T-helper 1 cell (primary cell): ENCODE data around the gene RNF121.

ENCODE experiments used
- DNase-seq, 5 donors: peaks; one replicate each; pipeline ENCODE4 v3.0.0-alpha.2; 2012 to 2020

RNF121 gene

DNA sequence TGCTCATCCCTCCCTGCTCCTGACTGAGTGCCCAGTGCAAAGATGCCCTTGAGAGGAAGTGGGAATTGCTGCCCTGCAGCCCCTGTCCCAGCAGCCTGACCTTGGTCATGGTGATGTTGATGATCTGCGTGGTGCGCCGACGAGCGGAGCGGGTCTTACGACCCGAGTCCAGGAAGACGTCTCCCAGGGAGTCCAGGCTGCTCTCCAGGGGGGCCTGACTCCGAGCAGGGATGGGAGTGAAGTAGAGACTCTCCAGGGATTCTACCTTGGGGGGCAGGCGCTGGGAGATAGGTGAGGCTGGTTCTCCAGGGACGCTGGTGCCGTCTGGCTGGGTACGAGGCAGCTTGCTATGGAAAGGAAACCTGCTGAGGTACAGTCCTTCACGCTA lies 78.2 kb downstream of the RNF121 start:
- DNase-seq, result no peak

DNA sequence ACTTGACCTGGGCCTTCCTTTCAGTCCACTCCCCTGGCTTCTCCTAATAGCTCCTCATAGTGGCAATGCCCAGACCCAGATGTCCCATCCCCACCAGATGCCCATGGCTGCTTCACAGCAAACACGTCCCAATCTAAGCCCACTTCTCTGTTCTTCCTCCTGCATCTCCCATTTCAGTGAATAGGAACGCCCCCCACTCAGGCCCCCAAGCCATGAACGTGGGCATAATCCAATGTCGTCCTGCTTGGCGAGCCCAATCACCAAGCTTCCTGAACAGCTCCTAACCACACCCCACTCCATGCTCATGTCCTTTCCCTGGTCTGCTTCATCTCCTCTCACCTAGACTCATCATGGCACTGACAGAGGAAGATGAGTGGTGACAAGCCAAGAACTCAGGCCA lies 78.7 kb downstream of the RNF121 start:
- DNase-seq, result no peak

DNA sequence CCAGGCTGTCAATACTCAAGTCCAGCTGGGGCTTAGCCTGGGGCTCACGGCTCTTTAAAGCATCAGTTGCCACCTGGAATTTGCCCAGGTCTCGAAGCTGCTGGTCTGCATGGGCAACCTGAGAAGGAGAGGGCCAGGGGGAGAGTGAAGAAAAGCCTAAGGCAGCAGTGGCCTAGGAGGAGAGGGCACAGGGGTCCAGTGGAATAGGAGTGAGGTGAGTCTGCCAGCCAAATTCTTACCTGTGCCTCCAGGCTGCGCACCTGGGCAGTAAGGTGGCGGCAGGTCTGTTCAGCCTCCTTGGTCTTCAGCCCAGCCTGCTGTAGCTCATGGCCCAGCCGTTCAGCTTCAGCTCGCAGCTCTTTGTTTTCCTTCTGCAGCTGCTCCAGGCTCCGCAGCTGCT lies 79.9 kb downstream of the RNF121 start:
- DNase-seq, result no peak

DNA sequence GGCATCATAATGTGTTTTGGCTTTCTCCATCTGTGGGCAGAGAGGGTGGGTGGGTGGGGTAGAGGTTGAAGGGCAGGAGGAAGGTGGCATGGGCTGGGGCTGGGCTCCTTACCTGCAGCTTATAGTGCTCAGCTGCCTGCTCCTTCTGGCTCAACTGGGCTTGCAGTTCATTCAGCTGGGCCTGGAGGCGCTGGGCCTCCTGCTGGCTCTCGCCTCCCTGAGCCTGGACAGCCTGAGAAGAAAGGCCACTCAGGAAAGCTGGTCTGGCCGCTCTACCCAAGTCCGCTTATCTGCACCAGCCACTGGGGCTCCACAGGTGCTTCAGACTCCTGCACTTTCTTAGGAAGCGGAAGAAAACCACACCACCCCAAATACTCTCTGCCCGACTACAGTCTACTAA lies 80.3 kb downstream of the RNF121 start:
- no peak for DNase-seq

DNA sequence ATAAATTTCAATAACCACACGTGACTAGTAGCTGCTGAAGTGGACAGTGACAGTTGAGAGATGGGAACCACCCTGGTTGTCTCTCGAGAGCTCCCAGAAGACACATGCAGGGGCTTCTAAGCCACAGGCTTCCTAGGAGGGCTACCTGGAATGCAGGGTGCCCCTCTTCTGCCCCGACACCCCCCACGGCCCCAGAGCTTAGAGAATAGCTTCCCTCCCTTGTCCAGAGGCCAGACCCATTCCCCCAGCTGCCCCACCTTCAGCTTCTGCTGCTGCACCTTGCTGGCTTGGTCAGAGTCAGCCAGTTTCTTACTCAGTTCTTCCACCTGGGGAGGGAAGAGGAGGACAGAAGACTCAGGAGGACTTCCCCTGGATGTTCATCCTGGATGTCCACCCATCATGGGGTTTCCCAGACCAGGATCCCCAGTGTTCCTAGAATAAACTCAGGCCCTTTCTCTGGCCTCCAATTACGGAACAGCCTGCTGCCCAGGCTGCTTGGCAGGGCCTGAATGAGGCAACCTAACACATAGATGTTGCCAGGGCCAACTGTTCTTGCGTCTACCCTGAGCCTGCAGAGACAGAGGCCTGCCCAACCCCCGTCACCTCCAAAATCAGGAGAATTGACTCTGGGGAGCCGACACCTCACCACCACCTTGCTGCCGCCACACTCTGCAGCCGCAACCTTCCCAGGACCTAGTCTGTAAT lies 81.8 kb downstream of the RNF121 start:
- DNase-seq, result no peak

DNA sequence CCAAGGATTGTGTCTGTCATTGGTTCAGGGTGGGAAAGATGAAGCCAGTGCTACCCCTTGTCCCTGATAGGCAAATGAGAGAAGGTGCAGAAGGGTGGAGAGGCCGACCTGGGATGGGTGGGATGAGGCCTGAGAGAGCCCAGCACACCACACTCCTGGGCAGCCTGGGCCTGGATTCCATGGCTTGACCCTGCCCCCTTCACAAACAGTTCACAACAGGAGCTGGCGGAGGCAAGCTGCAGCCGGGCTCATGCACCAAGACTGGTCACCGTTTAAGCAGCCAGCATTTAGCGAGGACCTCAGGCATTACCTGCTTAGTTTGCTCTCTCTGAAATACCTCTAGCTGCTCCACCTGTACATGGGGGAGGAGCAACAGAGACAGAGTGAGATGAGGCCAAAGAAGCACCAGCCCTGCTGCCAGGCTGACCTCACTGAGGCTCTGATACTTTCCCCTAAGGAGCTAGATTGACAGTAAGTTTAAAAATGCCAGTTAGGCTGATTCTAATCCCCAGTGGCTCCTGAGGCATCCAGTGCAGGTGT lies 83.3 kb downstream of the RNF121 start:
- no peak for DNase-seq

DNA sequence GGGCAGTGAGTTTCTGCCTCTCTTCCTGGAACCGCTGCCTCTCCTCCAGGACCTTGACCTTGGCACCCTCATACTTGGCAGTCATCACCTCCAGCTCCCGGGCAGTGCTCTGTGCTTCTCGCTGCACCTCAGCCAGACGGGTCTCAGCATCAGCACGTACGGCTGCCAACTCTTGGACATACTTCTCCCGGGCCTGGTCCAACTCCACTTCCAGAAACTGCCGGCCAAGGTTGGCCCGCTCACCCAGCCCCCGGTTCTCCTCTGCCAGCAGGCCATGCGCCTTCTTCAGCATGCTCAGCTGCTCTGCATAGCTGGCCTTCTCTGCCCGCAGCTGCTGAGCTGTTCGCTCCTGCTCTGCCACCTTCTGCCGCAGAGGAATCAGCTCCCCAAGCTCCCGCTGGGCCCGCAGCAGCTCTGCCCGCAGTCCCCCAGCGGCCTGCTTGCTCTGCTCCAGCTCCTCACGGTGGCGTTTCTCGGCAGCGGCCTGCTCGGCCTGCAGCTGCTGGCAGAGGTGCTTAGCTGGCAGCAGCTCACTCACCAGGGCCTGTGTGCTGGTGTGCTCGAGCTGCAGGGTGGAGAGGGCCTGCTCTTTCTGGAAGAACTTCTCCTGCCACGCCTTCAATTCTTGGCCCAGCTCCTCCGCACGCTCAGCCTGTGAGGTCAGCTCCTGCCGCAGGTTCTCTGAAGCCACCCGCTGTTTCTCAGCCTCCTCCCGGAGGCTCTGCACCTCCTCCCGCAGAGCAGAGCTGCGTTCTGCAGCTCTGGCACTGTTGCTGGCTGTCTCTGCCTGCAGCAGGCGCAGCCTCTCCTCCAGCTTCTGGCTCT lies 84.3 kb downstream of the RNF121 start:
- no peak for DNase-seq

DNA sequence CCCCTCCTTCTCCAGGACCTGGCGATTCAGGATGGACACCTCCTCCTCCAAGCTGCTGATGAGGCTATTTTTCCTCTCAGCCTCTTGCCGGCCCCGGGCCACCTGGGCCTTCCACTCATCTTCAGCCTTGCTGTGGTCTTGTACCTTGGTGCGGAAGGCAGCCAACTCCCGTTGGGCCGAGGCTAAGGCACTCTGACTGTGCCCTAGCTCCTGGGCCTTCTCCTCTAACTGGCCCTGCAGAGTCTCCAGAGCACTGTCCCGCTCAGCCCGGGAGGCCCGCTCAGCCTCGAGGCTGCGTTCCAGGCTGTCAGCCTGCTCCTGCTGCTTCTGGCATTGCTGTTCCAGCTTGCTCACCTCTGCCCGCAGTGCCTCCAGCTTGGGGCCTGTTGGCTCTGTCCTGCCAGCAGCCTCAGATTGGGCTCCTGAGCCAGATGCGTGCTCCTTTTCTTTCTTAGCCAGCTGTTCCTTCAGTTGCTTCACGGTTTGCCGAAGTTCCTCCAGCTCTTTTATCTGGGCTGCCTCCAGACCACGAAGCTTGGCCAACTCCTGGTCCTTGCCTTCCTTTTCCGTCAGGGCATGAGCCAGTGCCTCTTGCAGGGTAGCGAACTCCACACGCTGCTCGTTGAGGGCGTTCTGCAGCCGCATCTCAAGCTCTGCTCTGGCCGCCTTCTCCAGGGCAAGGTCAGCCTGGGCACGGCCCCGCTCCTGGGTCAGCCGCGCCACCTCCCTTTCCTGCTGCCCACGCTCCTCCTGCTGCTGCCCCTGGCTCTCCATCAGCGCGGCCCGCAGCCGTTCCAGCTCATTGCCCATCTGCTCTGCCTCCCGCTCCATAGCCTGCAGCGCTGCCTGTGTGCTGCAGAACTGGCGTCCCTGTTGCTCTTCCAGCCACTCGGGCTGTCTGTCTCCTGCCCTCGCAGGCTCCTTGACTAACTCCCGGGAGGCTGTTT lies 85.2 kb downstream of the RNF121 start:
- no peak for DNase-seq

DNA sequence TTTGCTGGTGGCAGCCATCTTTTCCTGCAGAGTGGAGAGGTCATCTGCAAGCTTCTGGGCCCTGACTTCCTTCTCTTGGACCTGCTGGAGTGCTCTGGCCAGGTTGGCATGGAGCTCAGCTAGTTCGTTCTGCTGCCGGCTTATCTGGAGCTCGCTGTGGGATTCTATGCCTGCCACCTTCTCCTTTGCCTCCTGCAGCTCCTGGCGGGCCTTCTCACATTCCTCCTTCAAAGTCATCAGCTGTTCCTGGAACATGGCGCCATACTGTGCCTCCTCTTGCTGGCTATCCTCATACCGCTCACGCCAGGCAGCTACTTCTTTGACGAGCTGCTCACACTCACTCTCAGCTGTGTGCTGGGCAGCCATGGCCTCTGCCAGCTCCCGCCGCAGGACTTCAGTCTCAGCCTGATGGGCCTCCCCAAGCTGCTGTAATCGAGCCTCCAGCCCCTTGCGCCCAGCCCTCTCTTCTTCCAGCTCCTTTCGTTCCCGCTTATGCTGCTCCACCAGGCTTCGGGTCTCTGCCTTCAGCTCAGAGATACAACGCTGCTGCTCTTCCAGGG lies 86.0 kb downstream of the RNF121 start:
- DNase-seq, result no peak

DNA sequence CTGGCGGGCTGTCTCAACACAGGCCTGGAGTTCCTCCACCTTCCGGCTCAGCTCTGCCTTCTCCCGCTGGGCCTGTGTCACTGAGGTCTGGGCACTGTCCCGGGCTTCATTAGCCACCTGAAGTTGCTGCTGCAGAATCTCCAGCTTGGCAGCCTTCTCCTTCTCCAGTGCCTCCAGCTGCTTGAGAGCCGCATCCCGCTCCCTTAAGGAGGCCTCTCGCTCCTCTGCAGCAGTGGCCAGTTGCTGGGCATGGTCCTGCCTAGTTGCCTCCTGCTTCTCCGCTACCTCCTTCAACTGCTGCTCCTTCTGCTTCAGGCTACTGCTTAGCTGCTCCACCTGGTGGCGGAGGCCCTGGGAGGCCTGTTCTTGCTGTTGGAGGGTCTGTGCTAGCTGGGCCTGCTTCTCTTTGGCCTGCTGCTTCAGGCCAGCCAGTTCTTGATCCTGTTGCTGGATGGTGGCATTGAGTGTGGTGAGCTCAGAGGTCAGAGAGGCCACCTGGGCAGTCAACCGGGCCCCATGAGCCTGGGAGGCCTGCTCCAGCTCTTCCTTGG lies 86.7 kb downstream of the RNF121 start:
- DNase-seq, result no peak

DNA sequence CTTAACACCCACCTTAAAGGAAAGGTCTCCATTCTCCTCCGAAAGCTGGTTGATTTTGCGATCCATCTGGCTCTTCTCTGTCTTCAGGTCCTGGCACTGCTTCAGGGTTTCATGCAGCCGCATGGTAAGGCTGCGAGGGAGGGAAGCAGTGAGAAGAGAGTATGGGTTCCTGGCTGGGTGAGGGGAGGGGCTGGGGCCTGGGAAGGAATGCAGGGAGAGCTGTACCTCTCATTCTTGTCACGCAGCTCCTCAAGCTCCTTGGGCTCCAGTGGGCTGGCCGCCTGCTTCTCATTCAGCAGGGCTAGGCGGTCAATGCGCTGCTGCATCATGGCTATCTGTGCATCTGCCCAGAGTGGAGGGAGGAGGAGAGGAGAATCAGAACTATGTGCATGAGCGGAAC lies 89.3 kb downstream of the RNF121 start:
- no peak for DNase-seq

DNA sequence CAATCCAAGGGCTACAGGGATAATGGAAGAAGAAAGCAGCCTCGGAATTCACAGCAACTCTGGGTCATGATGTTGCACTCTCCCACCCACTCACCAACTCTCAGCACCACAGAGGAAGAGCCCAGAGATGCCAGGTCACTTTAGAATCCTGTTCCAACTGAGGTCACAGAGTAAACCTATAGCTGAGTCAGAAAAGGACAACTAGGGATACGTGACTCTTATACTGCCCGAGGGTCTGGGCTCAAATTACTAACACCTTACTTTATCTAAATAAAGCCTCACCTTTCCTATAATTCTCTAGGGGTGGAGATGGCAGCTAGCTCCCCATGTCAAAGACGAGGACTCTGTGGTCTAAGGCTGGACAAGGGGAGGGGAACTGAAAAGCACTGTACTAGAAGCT lies 94.5 kb downstream of the RNF121 start:
- no peak for DNase-seq

DNA sequence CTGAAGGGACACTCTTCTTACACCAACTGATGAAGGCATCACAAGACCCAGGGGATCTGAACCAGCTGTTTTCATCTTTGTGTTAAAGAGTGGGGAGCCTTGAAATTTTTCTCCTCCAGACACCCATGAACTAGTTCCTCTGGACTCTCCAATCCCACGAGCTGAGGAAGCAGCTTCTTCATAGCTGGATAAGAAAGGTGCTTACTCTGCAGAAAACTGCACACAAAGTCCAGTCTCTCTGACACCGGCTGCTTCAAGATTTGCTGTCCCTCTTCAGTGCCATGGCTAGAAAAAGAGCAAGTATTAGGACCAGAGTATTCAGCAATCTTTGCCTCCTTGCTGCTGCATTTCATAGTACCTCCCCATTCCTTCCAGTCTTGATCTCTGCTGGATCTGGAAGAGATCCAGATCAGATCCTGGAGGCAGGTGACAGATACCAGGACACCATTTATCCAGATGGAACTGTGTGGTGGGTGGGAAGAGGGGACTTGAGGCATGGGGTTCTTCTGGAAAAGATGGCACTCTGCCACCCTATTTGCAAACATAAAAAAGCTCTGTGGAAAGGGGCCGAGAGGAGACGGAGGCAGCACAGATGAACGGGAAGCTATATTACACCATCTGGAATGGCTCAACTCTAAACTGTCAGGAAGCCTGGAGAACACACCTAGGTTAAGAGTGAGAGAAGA lies 95.4 kb downstream of the RNF121 start:
- DNase-seq, result no peak

DNA sequence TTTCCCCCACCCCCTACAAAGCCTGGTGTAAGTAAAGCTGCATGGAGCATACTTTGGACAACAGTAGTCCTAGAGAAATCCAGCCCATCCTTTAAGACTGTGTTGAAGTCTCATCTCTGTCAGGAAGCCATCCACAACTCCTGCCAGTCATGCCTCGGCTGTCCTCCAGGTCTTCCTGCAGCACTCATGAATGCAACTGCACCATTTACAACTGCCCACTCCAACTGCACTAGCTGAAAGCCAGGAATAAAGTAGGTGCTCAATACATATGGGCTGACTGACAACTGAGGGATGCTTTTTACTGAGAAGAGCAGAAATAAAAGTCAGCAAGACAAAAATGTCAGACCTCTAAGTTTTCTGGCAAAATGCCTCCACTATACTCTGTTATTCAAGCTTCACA lies 97.2 kb downstream of the RNF121 start:
- no peak for DNase-seq

DNA sequence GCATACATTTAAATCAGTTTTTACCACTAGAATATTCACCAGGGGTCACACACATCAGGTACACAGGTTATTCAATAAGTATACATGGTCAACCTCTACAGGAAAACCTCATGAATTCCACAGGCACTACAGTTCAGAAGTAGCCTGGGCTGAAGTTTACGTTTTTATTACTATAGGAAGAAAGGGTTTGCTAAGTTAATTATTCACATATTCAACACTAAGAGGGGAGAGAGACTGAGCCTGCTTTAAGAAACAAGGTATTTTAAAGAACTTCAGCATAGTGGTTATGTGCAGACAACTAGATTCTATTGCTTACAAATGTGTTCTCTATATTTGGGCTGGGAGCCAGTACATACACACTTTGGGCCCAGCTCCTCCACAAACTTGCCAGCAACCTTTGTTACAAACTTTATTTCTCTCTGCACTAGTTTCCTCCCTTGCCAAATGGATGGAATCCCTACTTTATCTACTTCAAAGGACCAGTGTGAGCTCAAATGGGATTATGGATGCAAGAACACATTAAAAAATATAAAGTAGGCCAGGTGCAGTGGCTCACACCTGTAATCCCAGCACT lies 101.7 kb downstream of the RNF121 start:
- DNase-seq, result no peak

DNA sequence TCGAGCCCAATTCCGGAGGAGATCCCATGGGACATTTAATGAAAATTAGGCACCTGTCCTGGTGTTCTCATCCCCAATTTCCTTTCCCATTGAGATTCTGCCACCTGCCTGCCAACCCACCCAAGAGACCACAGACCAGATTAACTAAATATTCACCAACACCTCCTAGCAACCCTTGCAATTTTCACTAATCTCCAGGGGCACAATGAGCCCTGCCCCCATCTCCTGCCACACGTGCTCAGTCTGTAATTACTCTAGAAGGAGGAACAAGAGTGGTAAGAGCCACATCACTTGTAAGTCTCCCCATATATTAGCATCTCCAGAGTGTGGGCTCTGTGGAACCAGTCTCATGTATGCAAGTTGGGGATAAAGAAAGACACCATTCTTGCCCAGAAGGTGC lies 107.8 kb downstream of the RNF121 start:
- no peak for DNase-seq

DNA sequence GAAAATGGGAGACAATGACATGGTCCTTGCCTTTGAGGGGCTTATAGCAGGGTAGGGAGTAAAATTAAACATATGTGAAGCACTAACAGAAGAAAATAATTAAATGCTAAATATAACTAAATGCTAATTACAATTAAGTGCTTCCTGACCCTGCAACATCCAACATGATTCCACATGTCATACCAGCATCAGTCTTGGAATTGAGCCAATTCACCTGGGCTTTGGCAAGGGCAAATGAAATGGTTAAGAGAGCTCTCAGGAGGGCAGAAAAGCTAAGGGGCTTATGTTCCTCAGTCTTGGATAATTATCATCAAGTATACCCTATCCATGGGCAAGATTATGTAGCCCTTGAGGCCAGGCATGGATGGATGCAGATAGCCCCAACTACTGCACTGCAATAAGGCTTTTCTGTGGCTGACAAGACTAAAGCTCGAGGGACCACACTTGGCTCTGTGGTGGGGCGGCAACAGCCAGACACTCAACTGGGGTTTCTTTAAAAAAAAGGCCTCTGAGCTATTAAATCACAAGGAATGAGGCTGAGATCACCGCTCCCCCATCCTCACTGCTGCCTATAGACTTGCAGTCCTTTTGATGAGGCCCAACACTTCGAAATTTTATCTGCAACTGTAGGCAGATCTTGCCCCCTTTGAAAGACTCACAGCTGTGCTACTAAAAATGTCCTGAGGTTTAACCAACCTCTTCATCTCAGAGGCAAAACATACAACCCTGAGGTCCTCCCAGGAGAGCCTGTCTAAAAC lies 108.9 kb downstream of the RNF121 start:
- no peak for DNase-seq

DNA sequence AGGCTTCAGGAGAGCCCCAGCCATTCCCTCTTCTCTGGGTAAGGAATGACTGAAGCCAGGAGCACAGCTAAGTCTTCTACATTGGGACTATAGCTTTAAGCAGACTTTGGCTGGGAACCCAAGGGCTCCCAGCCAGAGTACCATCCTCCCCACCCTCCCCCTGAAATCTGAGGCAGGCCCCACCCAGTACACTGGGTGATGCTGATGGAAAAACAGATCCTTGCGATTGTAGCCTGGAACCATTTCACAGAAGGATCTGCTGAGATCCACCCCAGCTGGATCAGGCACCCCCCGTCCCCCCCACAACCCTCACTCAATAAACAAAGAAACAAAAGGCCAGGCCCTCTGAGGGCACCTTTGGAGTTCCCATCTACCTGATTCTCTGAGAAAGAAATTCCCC lies 109.6 kb downstream of the RNF121 start:
- no peak for DNase-seq

DNA sequence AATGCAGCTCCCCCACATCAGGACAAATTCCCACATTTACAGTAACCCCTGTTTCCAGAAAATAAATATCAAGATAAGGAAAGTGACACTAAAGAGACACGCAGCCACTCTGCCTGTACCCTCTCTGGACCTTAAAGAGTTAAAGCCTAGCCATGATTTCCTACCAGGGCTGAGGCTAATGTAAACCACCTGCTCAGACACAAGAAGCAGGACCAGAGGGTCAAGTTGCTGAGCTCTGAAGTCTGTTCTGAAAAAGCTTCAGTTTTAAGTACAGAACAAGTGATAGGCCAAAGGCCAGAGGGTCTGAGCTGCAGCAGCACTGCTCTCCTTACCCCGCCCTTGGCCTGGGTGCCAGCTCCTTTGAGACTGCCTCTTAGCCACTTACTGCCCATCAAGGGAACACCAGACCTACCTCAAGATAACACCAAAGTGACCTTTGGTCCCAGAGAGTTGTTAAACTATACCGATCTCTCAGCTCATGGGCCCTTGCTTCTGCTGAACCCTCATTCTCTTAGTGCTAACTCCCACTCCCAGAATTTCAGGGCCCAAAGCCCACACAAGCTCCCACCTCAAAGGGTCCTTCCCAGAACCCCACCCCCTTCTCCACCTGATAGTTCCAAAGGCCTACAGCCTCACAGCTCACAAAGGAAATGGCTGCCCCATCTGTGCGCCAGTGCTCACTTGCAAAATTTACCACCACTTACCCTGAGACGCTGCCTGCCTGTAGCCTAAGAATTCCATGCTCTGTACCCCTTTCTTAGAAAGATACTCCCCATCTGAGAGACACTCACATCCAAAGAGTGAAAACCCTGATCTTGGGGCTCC lies 110.4 kb downstream of the RNF121 start:
- no peak for DNase-seq
